Measurements from ENCODE around the gene SLC2A6. TPM values are rescaled to one million over a fixed set of nuclear protein-coding genes. Genes with fewer than 3 reads are reported as not detected.

The SLC2A6 gene
- total and polyA plus RNA-seq, 10 of the 15 experiments (the other 5 are each of a cell fraction or from before 2014, with no cell fraction given) = 1.1 to 37.9 (median 18.3) TPM

GRCh38 chr9:133488686-133489252 lies 9.9 kb upstream of the SLC2A6 start:
- Histone ChIP-seq H3K4me1 (ENCODE audit: control insufficient read depth, insufficient read depth, low read length) (peaks cover 3% of the 10 kb centered on the region), H2AFZ (ENCODE audit: control insufficient read depth, low read depth, low read length) (no peak overlapping the region), H3K79me2 (ENCODE audit: control insufficient read depth, insufficient read depth, low read length) (no peaks in the 10 kb centered on the region), H3K9me3 (replicated peaks; ENCODE audit: control insufficient read depth, insufficient read depth, low read length) (no peaks in the 10 kb centered on the region), H3K9ac (ENCODE audit: control insufficient read depth, insufficient read depth, low read length) (no peak overlapping the region), H3K27me3 (replicated peaks in 1 of 2; ENCODE audit: control insufficient read depth in 2 of 2, insufficient read depth in 2 of 2, low read length in 1 of 2) (no peaks in the 10 kb centered on the region; a peak in 3 of 4 replicates), H3K4me3 (no peak overlapping the region), H3K36me3 (ENCODE audit: control insufficient read depth in 2 of 2, insufficient read depth in 2 of 2, low read length in 1 of 2) (no peaks in the 10 kb centered on the region), H3K27ac (ENCODE audit: control insufficient read depth, insufficient read depth) (no peak overlapping the region), H3K4me2 (ENCODE audit: control insufficient read depth, insufficient read depth) (no peak overlapping the region), H4K20me1 (ENCODE audit: control insufficient read depth, insufficient read depth) (no peaks in the 10 kb centered on the region)
- RAD21 ChIA-PET (ENCODE audit: unreplicated experiment) = interaction anchor here (1.2 kb wide), 2 partner anchors 45 to 302 kb away, joined by 3 read pairs; partner anchors contain the start of gene ADAMTSL2
- BruUV-seq (replicated peaks) = no TSS peak
- FAIRE-seq (no peak), DNase-seq (ENCODE audit: low read depth, low spot score) (no peak), ATAC-seq (no peak)
- SMC1A ChIA-PET (ENCODE audit: uncharacterized antibody, unreplicated experiment) = no interaction called here
- no peak for TF ChIP-seq SREBF2 (IDR thresholded peaks at IDR 0.05; ENCODE audit: low read length)
- CTCF ChIA-PET = interaction anchor here (0.8 to 7.7 kb wide), 2 partner anchors 249 to 301 kb away, joined by 3 to 61 read pairs; no protein-coding TSS in a partner anchor
- 26% methylated on average over 17 of the region's 18 CpGs for WGBS (ENCODE audit: insufficient coverage, insufficient replicate concordance, low lambda C conversion rate, missing lambda C conversion rate)
- POLR2A ChIA-PET = no interaction called here
- intact Hi-C loops (cut with micrococcal nuclease; ENCODE audit: unreplicated experiment) = loop anchor here (10.0 kb wide), 1 partner anchor 464 kb away; no protein-coding TSS in a partner anchor
- in situ Hi-C loops (cut with MboI) = loop anchor here (5.0 kb wide), 1 partner anchor 301 kb away; no protein-coding TSS in a partner anchor

- no TSS peak for BruUV-seq (replicated peaks)
- in situ Hi-C loops (cut with MboI) = loop anchor here (5.0 kb wide), 1 partner anchor 300 kb away; no protein-coding TSS in a partner anchor
- RAD21 ChIA-PET (ENCODE audit: unreplicated experiment) = interaction anchor here (1.0 to 2.2 kb wide), 2 partner anchors 12 to 48 kb away, joined by 3 to 7 read pairs; no protein-coding TSS in a partner anchor
- intact Hi-C loops (cut with micrococcal nuclease; ENCODE audit: unreplicated experiment) = loop anchor here (10.0 kb wide), 1 partner anchor 463 kb away; no protein-coding TSS in a partner anchor
- Histone ChIP-seq H3K4me2 (ENCODE audit: control insufficient read depth, insufficient read depth) (no peak overlapping the region), H3K9ac (ENCODE audit: control insufficient read depth, insufficient read depth, low read length) (no peak overlapping the region), H3K36me3 (ENCODE audit: control insufficient read depth in 2 of 2, insufficient read depth in 2 of 2, low read length in 1 of 2) (no peaks in the 10 kb centered on the region), H3K79me2 (ENCODE audit: control insufficient read depth, insufficient read depth, low read length) (no peaks in the 10 kb centered on the region), H3K27ac (ENCODE audit: control insufficient read depth, insufficient read depth) (no peak overlapping the region), H3K27me3 (replicated peaks in 1 of 2; ENCODE audit: control insufficient read depth in 2 of 2, insufficient read depth in 2 of 2, low read length in 1 of 2) (no peaks in the 10 kb centered on the region; a peak in 3 of 4 replicates), H3K4me1 (ENCODE audit: control insufficient read depth, insufficient read depth, low read length) (peaks cover 3% of the 10 kb centered on the region), H3K4me3 (no peak overlapping the region), H3K9me3 (replicated peaks; ENCODE audit: control insufficient read depth, insufficient read depth, low read length) (no peaks in the 10 kb centered on the region; the same call in 2 of the 3 replicates), H4K20me1 (ENCODE audit: control insufficient read depth, insufficient read depth) (no peaks in the 10 kb centered on the region), H2AFZ (ENCODE audit: control insufficient read depth, low read depth, low read length) (no peak overlapping the region)
- WGBS (ENCODE audit: insufficient coverage, insufficient replicate concordance, low lambda C conversion rate, missing lambda C conversion rate) = 35% methylated on average over 8 of the region's 8 CpGs
- no peak for FAIRE-seq
- no peak for ATAC-seq
- CTCF ChIA-PET = interaction anchor here (0.6 to 7.7 kb wide), 17 partner anchors 8 to 382 kb away, joined by 3 to 61 read pairs (median 5); partner anchors contain the start of genes CACFD1 and REXO4
- no peak for DNase-seq (ENCODE audit: low read depth, low spot score)
- POLR2A ChIA-PET = no interaction called here
- SMC1A ChIA-PET (ENCODE audit: uncharacterized antibody, unreplicated experiment) = interaction anchor here (1.2 kb wide), 1 partner anchor 8 kb away, joined by 3 read pairs; the partner anchor contains the start of gene SLC2A6
- no peak for TF ChIP-seq ZNF687 (IDR thresholded peaks at IDR 0.05)
- no peak for TF ChIP-seq ZNF207 (IDR thresholded peaks at IDR 0.05; ENCODE audit: borderline replicate concordance)
- no peak for TF ChIP-seq STAT3 (IDR thresholded peaks at IDR 0.05; ENCODE audit: low read depth, low read length)
- TF ChIP-seq CHD2 (IDR thresholded peaks at IDR 0.05; ENCODE audit: borderline replicate concordance, low read depth, low read length) = no peak
- no peak for TF ChIP-seq ZBTB33 (IDR thresholded peaks at IDR 0.05)
- TF ChIP-seq NRF1 (conservative IDR thresholded peaks at IDR 0.05; ENCODE audit: low read depth, low read length) = no peak
- TF ChIP-seq, protein P1, sequence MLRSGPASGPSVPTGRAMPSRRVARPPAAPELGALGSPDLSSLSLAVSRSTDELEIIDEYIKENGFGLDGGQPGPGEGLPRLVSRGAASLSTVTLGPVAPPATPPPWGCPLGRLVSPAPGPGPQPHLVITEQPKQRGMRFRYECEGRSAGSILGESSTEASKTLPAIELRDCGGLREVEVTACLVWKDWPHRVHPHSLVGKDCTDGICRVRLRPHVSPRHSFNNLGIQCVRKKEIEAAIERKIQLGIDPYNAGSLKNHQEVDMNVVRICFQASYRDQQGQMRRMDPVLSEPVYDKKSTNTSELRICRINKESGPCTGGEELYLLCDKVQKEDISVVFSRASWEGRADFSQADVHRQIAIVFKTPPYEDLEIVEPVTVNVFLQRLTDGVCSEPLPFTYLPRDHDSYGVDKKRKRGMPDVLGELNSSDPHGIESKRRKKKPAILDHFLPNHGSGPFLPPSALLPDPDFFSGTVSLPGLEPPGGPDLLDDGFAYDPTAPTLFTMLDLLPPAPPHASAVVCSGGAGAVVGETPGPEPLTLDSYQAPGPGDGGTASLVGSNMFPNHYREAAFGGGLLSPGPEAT (IDR thresholded peaks at IDR 0.05; ENCODE audit: low read depth) = no peak
Measured at GRCh38 chr9:133487331-133487725, 8.4 kb upstream of the SLC2A6 start.
